Posterior vena cava (tissue), 2 donors: ENCODE data around the gene STRN3. TPM values are rescaled to one million over a fixed set of nuclear protein-coding genes. Genes with fewer than 3 reads are reported as not detected.
"Not testable (repeated sequence)": the region's sequence is repeated elsewhere in the genome, so short reads cannot be mapped to it uniquely, and the experiment has no call there.

Experiments used
- DNase-seq: peaks from one replicate; pipeline ENCODE4 v3.0.0-alpha.2; 2020; ENCODE audit warnings: low spot score
- intact Hi-C, 2 donors: fragments of 100-400 bp; cut with DNase I; formaldehyde crosslinking; loops; one replicate each; pipeline versions ENCODE4 v1.14.1 to v1.14.2; 2022 to 2023
- total RNA-seq, 2 donors: library from RNA; stranded (reverse); fragmentation: NEBNext Ultra II Directional; extraction: Animal tissue kit (Norgen Biotek cat#: 25700); gene quantifications; one replicate each; pipeline ENCODE4 v1.2.1, GENCODE V29; 2021
- donor health status: DM: yes; HTN: yes; CAD: no.
- donor health status: DM: yes; HTN: yes; CAD: no.

The STRN3 gene
- total RNA-seq, 2 donors from 2014 or later = 48.2 to 57.4 TPM

GRCh38 chr14:30949651-30950050 lies 76.5 kb downstream of the STRN3 start:
- intact Hi-C loops = no loop called here
- DNase-seq = no peak

DNA sequence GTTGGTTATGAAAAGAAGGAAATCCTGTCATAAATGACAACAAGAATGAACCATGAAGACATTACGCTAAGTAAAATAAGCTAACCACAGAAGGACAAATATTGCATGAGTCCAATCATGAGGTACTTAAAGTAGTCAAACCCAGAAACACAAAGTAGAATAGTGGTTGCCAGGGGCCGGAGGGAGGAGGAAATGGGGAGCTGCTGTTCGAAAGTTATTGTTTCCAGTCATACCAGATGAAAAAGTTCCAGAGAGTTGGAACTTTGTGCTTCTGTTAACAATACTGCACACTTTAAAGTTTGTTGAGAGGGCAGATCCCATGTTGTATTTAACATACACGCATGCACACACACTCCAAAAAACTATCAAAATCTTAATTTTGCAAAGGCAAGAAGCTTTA lies 82.5 kb downstream of the STRN3 start:
- intact Hi-C loops = no loop called here

DNA sequence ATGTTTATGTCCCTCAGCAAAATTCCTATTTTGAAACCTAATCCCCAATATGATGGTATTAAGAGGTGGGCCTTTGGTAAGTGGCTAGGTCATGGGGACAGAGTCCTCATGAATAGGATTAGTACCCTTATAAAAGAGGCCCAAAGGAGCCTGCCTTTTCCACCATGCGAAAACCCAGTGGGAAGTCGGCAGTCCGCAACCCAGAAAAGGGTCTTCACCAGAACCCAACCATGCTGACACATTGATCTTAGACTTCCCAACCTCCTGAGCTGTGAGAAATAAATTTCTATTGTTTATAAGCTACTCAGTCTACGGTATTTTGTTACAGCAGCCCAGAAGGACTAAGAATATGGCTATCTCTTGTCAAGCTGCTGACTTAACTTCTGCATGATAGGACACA lies 85.3 kb downstream of the STRN3 start:
- intact Hi-C loops = no loop called here
- no peak for DNase-seq

More for the DNA sequence above, 82.5 kb downstream of the STRN3 start:
- DNase-seq = no peak

GRCh38 chr14:30938617-30939016 lies 87.6 kb downstream of the STRN3 start:
- DNase-seq = no peak
- intact Hi-C loops = no loop called here

GRCh38 chr14:30935445-30935844 lies 90.7 kb downstream of the STRN3 start:
- DNase-seq = no peak
- intact Hi-C loops = no loop called here

GRCh38 chr14:30933937-30934336 lies 92.2 kb downstream of the STRN3 start:
- intact Hi-C loops, DNase-seq: not testable (repeated sequence)

DNA sequence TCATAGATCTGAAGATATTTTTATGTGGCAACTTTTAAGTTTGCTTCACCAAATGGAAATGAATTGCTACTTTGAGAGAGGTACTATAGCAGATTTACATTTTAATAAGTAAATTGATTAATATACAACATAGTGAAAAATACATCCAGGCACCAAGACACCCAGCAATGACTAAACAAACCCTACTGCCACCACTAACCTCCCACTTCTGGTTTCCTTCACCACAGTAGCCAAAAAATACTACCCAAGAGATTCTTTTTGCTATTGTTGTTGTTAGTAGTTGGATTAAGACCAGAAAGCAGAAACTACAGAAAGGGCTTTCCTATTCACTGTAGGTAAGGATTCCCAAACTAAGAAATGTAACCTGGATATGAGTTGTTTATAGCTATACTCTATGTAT lies 97.7 kb downstream of the STRN3 start:
- intact Hi-C loops = no loop called here
- DNase-seq = no peak

DNA sequence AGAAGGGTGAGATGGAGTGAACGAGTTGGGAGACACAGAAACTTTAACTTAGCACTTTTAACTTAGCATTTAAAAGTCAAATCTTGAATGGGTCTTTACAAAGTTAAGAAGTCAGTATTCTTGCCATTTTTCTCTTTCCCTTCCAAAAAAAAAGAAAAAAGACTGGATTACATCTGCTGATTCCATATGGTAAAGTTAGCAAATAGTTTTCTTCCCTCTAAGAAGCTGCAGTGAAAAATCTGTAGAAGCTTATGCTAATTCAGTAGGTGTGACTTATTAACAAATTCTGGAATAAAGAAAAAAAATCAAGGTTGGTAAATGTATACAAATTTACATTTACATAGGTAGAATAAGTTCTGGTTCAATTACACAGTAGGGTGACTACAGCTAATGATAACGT lies 100.9 kb downstream of the STRN3 start:
- DNase-seq = no peak
- intact Hi-C loops = no loop called here

DNA sequence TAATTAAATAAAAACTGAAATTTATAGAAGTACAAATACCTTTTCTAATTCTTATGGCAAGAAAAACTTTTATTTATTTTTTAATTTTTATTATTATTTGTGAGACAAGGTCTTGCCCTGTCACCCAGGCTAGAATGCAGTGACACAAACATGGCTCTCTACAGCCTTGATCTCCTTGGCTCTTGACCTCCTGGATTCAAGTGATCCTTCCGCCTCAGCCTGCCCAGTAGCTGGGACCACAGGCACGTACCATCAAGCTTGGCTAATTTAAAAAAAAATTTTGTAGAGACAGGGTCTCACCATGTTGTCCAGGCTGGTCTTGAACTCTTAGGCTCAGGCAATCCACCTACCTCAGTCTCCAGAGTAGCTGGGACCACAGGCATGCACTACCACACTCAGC lies 104.4 kb downstream of the STRN3 start:
- no peak for DNase-seq
- intact Hi-C loops = no loop called here

GRCh38 chr14:30921305-30921704 lies 104.9 kb downstream of the STRN3 start:
- DNase-seq = no peak
- intact Hi-C loops = no loop called here

- intact Hi-C loops = no loop called here
- DNase-seq = no peak
These were observed 110.6 kb downstream of the STRN3 start for GRCh38 chr14:30915596-30915995.

- DNase-seq = no peak
- intact Hi-C loops = no loop called here
These were observed 111.4 kb downstream of the STRN3 start for GRCh38 chr14:30914812-30915211.

DNA sequence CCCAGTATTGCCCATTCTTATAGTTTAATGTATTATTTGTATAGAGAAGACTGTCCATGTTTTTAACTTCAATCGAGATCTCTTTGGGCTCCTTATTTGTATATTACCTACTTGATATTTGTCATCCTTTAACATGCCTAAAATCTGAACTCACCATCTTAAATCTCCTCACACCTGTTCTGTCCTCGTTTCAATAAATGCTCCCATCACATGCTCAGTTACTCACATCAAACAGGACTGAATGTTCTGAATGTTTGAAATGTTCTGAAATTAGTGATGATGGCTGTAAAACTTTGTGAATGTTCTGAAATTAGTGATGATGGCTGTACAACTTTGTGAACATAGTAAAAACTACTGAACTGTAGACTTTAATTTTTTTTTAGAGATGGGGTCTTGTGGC lies 117.4 kb downstream of the STRN3 start:
- intact Hi-C loops = no loop called here
- no peak for DNase-seq

GRCh38 chr14:30907659-30908057 lies 118.5 kb downstream of the STRN3 start:
- intact Hi-C loops = no loop called here
- no peak for DNase-seq

GRCh38 chr14:30906752-30907658 lies 119.2 kb downstream of the STRN3 start:
- DNase-seq = no peak
- intact Hi-C loops = no loop called here

GRCh38 chr14:30903285-30904124 lies 122.7 kb downstream of the STRN3 start:
- DNase-seq = no peak
- intact Hi-C loops = no loop called here

DNA sequence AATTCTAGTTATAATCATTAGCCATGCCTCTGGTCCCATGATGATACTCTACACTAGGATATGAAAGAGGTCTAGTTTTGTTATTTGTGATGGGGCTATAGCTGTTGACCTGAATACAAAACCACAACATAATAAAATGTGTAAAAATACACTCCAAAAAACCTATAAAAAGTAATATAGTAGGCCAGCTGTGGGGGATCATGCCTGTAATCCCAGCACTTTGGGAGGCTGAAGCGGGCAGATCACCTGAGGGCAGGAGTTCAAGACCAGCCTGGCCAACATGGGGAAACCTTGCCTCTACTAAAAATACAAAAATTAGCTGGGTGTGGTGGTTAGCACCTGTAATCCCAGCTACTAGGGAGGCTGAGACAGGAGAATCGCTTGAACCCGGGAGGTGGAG lies 129.1 kb downstream of the STRN3 start:
- intact Hi-C loops, DNase-seq: not testable (repeated sequence)

DNA sequence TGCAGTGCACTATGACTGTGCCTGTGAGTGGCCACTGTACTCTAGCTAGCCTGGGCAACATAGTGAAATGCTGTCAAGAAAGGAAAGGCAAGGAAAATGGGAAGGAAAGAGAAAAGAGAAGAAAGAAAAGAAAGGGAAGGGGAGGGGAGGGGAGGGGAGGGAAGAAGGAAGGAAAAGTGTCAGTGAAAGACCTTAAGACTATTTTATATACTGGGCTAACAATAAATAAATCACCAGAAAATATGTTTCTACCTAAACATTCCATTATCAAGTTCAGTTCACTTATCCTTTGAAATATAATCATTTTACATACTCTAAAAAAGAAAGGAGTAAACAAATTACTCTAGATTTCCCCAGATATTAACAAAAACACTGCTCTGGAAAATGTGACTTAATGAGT lies 129.7 kb downstream of the STRN3 start:
- DNase-seq = no peak
- intact Hi-C loops = no loop called here

- intact Hi-C loops = no loop called here
- DNase-seq = no peak
These were observed 131.2 kb downstream of the STRN3 start for GRCh38 chr14:30894923-30895515.

GRCh38 chr14:30893819-30894218 lies 132.4 kb downstream of the STRN3 start:
- DNase-seq = no peak
- intact Hi-C loops = no loop called here
